Measurements from ENCODE around the gene OTOP2.

- TF ChIP-seq POLR2A (IDR thresholded peaks at IDR 0.05) (no peak), CTCF (IDR thresholded peaks at IDR 0.05) (peak; percentile 63 to 91 (median 79)), EP300 (IDR thresholded peaks at IDR 0.05) (no peak), POLR2AphosphoS5 (IDR thresholded peaks at IDR 0.05) (no peak)
Observed at GRCh38 chr17:74961657-74962350, 37.7 kb downstream of the OTOP2 start.
